IMR-90 (cell line): ENCODE data around the gene LLGL2. TPM values are rescaled to one million over a fixed set of nuclear protein-coding genes. Genes with fewer than 3 reads are reported as not detected.

Experiments used
- ATAC-seq: fragments of 200-7000 bp; cut with Tn5 transposase; 2 replicates; pipeline ENCODE4 v1.9.1; 2020; ENCODE audit warnings: low read depth, mild to moderate bottlenecking, moderate library complexity
- BruUV-seq: library from RNA; stranded (reverse); fragments of 400-500 nt; replicated peaks from 2 replicates; lab custom pipeline; 2021; lab: Mats Ljungman, UMichigan
- CTCF ChIA-PET: fragments of 300-600 bp; formaldehyde crosslinking; extraction: SDS; loops from one replicate; lab custom pipeline; 2021; ENCODE audit warnings: antibody characterized with exemption; lab: Yijun Ruan, JAX
- POLR2A ChIA-PET: fragments of 300-600 bp; sonication (Branson Sonifier 250); formaldehyde crosslinking; loops from one replicate; lab custom pipeline; 2022; ENCODE audit warnings: antibody characterized with exemption; ENCODE audit not compliant: unreplicated experiment; lab: Charles Lee
- DNase-seq: peaks from one replicate; pipeline ENCODE4 v3.0.0; 2013
- H2AFZ ChIP-seq: replicated peaks from 2 replicates; pipeline ENCODE3; 2013; ENCODE audit warnings: low read length, mild to moderate bottlenecking; ENCODE audit not compliant: poor library complexity
- H2AK5ac ChIP-seq: 2 replicates; pipeline ENCODE4 v1.6.1; 2013; ENCODE audit warnings: low read depth, low read length, inconsistent platforms
- H2AK9ac ChIP-seq: replicated peaks from 2 replicates; pipeline ENCODE3; 2013; ENCODE audit warnings: mild to moderate bottlenecking, low read depth, low read length, moderate library complexity; ENCODE audit not compliant: poor library complexity
- H2BK120ac ChIP-seq: 2 replicates; pipeline ENCODE4 v1.6.1; 2013; ENCODE audit warnings: low read depth, low read length, inconsistent platforms
- H2BK15ac ChIP-seq: 3 replicates; pipeline ENCODE4 v1.6.1; 2013; ENCODE audit warnings: low read depth, low read length, inconsistent platforms
- H2BK20ac ChIP-seq: 2 replicates; pipeline ENCODE4 v1.6.1; 2013; ENCODE audit warnings: low read depth, mild to moderate bottlenecking, inconsistent platforms, low read length, moderate library complexity
- H2BK5ac ChIP-seq: 2 replicates; pipeline ENCODE4 v1.6.1; 2013; ENCODE audit warnings: mild to moderate bottlenecking, low read depth, low read length, inconsistent platforms; ENCODE audit not compliant: poor library complexity, severe bottlenecking
- H3K14ac ChIP-seq: replicated peaks from 2 replicates; pipeline ENCODE4 v1.6.1; 2013; ENCODE audit warnings: low read depth, low read length, inconsistent platforms
- H3K18ac ChIP-seq: 2 replicates; pipeline ENCODE4 v1.6.1; 2013; ENCODE audit warnings: low read depth, low read length, control low read depth
- H3K23ac ChIP-seq: 2 replicates; pipeline ENCODE4 v1.6.1; 2013; ENCODE audit warnings: low read depth, low read length, inconsistent platforms
- H3K27ac ChIP-seq: 2 replicates; pipeline ENCODE4 v1.5.1; 2013; ENCODE audit warnings: mild to moderate bottlenecking, control low read depth, low read length; ENCODE audit not compliant: insufficient read depth
- H3K27me3 ChIP-seq: 2 replicates; pipeline ENCODE4 v1.6.1; 2013; ENCODE audit warnings: low read length; ENCODE audit not compliant: control insufficient read depth, insufficient read depth
- H3K36me3 ChIP-seq: 2 replicates; pipeline ENCODE4 v1.6.1; 2013; ENCODE audit warnings: low read length, mixed read lengths; ENCODE audit not compliant: control insufficient read depth, insufficient read depth
- H3K4ac ChIP-seq: 2 replicates; pipeline ENCODE4 v1.6.1; 2013; ENCODE audit warnings: low read depth, low read length, inconsistent platforms
- H3K4me1 ChIP-seq: 2 replicates; pipeline ENCODE4 v1.6.1; 2013; ENCODE audit warnings: low read length, mixed read lengths; ENCODE audit not compliant: control insufficient read depth, insufficient read depth
- H3K4me2 ChIP-seq: 2 replicates; pipeline ENCODE4 v1.6.1; 2013; ENCODE audit warnings: low read depth, mild to moderate bottlenecking, control low read depth, low read length, moderate library complexity
- H3K4me3 ChIP-seq: 2 replicates; pipeline ENCODE4 v1.5.1; 2013; ENCODE audit warnings: low read depth, mild to moderate bottlenecking, control low read depth, low read length, moderate library complexity; ENCODE audit not compliant: insufficient read depth
- H3K56ac ChIP-seq: 2 replicates; pipeline ENCODE4 v1.6.1; 2013; ENCODE audit warnings: low read length, inconsistent platforms; ENCODE audit not compliant: insufficient read depth; ENCODE audit errors: extremely low read depth
- H3K79me1 ChIP-seq, 2 experiments: 2 replicates each; pipeline ENCODE4 v1.6.1; 2013; ENCODE audit warnings: low read length in 2 of 2, inconsistent platforms in 1 of 2, low read depth in 1 of 2
- H3K9ac ChIP-seq: 2 replicates; pipeline ENCODE4 v1.6.1; 2013; ENCODE audit warnings: low read depth, low read length, control low read depth
- H3K9me1 ChIP-seq: 2 replicates; pipeline ENCODE4 v1.6.1; 2013; ENCODE audit warnings: low read length, inconsistent platforms; ENCODE audit not compliant: insufficient read depth
- H3K9me3 ChIP-seq: 2 replicates; pipeline ENCODE4 v1.6.1; 2013; ENCODE audit warnings: low read length; ENCODE audit not compliant: control insufficient read depth, insufficient read depth
- H4K20me1 ChIP-seq: 2 replicates; pipeline ENCODE4 v1.6.1; 2013; ENCODE audit warnings: low read length, inconsistent platforms; ENCODE audit not compliant: insufficient read depth
- H4K5ac ChIP-seq: 2 replicates; pipeline ENCODE4 v1.6.1; 2013; ENCODE audit warnings: mild to moderate bottlenecking, low read depth, low read length, control low read depth
- H4K8ac ChIP-seq, 2 experiments: 2 replicates each; pipeline ENCODE4 v1.6.1; 2013; ENCODE audit warnings: low read depth in 2 of 2, low read length in 2 of 2, control low read depth in 1 of 2, inconsistent platforms in 1 of 2
- H4K91ac ChIP-seq: 2 replicates; pipeline ENCODE4 v1.6.1; 2013; ENCODE audit warnings: low read depth, low read length, inconsistent platforms; ENCODE audit not compliant: insufficient read depth
- CHD1 ChIP-seq: IDR thresholded peaks from 2 replicates; pipeline ENCODE4 v1.6.1; 2012; ENCODE audit warnings: low read depth, low read length, improper control_type of control experiment
- NFE2L2 ChIP-seq: fragments of 150-350 bp; IDR thresholded peaks from 2 replicates; pipeline ENCODE4 v1.6.1; 2016; ENCODE audit warnings: low read depth, mild to moderate bottlenecking, low read length
- WGBS, 2 experiments: methylation state at CpG; one replicate each; pipeline versions ENCODE4 v1.1.5 to v1.1.7; 2013; ENCODE audit warnings: missing lambda C conversion rate in 2 of 2; ENCODE audit not compliant: insufficient read length in 1 of 2; ENCODE audit errors: extremely low coverage in 2 of 2; 5-methylcytosine and 5-hydroxymethylcytosine counted together
- dilution Hi-C: fragments of 300-500 bp; cut with HindIII; formaldehyde crosslinking; loops from one replicate; pipeline ENCODE4 v1.14.3; 2018; ENCODE audit warnings: low sequenced_read_pairs; ENCODE audit not compliant: unreplicated experiment
- in situ Hi-C: fragments of 300-500 bp; cut with MboI; formaldehyde crosslinking; loops from 3 replicates; pipeline ENCODE4 v1.14.3; 2019; ENCODE audit warnings: low sequenced_read_pairs, inconsistent platforms, mixed read lengths
- intact Hi-C: fragments of 100-400 bp; cut with micrococcal nuclease; formaldehyde crosslinking; loops from 2 replicates; pipeline ENCODE4 v1.10.0; 2022
- polyA plus RNA-seq, 3 experiments: library from polyadenylated mRNA; depleted of rRNA; stranded (reverse); fragments of >200 nt; gene quantifications; 2 replicates each; pipeline ENCODE4 v1.2.3, GENCODE V29; 2012; ENCODE audit warnings: low replicate concordance in 1 of 3
- total RNA-seq: library from RNA; depleted of rRNA; stranded (reverse); fragments of >200 nt; gene quantifications from 2 replicates; pipeline ENCODE4 v1.2.3, GENCODE V29; 2012

Gene LLGL2
- total and polyA plus RNA-seq, 2 of the 4 experiments (the other 2 are of a cell fraction), result 0.54 to 0.72 TPM

DNA sequence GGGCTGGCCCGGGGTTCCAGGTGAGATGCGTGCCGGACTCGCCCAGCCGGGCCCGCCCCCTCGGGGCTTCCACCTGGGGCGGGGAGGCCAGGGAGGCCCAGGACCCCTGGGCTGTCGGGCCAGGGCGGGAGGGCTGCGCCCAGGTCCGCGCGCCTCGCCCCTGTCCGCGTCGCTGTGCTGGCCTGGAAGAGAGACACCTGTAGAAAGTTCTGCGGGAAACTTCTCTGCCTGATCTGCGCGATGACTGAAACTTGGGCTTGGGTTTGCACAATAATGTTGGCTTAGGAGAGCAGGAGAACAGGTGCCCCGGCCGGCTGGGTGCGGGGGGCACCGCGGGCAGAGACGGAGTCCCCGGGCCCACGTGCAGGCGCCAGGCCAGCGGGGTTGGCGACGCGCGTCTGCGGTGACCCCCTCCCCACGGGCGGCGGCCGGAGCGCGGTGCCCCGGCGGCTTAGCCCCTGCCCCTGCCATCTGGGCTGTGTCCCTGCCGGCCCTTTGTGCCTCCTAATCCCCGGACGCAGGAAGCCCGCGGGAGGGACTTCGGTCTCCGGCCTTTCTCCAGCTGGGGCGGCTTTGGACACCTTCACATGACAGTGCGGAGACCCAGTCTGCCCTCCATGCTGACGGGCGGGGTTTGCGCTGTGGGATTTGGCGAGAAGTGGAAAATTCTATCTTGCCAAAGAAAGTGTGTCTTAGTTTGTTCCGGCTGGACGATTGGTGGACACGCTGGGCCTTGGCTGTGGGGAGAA, 483 bp downstream of the LLGL2 start:
- peaks cover 22% of the 10 kb centered on the region for H3K27me3 ChIP-seq
- H3K4me3 ChIP-seq, result peak overlapping the region; percentile 48; the same call in 1 of the 2 replicates
- H3K79me1 ChIP-seq, result no peaks in the 10 kb centered on the region
- peak overlapping the region; percentile 73; the same call in 1 of the 2 replicates for H3K23ac ChIP-seq
- no peak overlapping the region for H4K91ac ChIP-seq
- ATAC-seq (peak; percentile 5; the same call in 1 of the 2 replicates), DNase-seq (no peak)
- BruUV-seq, result no TSS peak
- H2BK5ac ChIP-seq, result no peak overlapping the region
- H3K14ac ChIP-seq, result no peak overlapping the region
- H3K4me1 ChIP-seq, result no peaks in the 10 kb centered on the region
- H4K5ac ChIP-seq, result no peak overlapping the region
- in situ Hi-C loops, result no loop called here
- H3K18ac ChIP-seq, result no peak overlapping the region
- H2AK5ac ChIP-seq, result no peak overlapping the region
- dilution Hi-C loops, result no loop called here
- no peak overlapping the region for H2BK120ac ChIP-seq
- H2BK20ac ChIP-seq, result no peak overlapping the region
- peak overlapping the region; percentile 81 for H2AFZ ChIP-seq
- peaks cover 3% of the 10 kb centered on the region; the same call in 1 of the 2 replicates for H3K36me3 ChIP-seq
- H3K4me2 ChIP-seq, result peak overlapping the region; percentile 66
- no peak overlapping the region for H2BK15ac ChIP-seq
- no peak overlapping the region for H3K9ac ChIP-seq
- 5% methylated on average over 25 of the region's 60 CpGs; no CpG with 5 or more reads in 1 of the 2 experiments for WGBS, 2 experiments
- no peak overlapping the region for H3K56ac ChIP-seq
- no peak overlapping the region for H4K8ac ChIP-seq
- TF ChIP-seq NFE2L2 (no peak), CHD1 (no peak)
- H4K20me1 ChIP-seq, result 0 out of 2 replicates have a peak, but pooled peaks cover 14% of the 10 kb centered on the region
- H3K9me3 ChIP-seq, result no peaks in the 10 kb centered on the region
- POLR2A ChIA-PET, result no interaction called here
- H3K9me1 ChIP-seq, result no peaks in the 10 kb centered on the region
- intact Hi-C loops, result no loop called here
- H2AK9ac ChIP-seq, result no peak overlapping the region
- no peak overlapping the region for H3K4ac ChIP-seq
- no peak overlapping the region for H3K27ac ChIP-seq
- CTCF ChIA-PET, result no interaction called here
